PC-3 (cell line): ENCODE data around the gene NR2C2. TPM values are rescaled to one million over a fixed set of nuclear protein-coding genes. Genes with fewer than 3 reads are reported as not detected.
"Not testable (repeated sequence)": the region's sequence is repeated elsewhere in the genome, so short reads cannot be mapped to it uniquely, and the experiment has no call there.

ENCODE experiments used
- ATAC-seq: fragments of 200-7000 bp; cut with Tn5 transposase; 2 replicates; pipeline ENCODE4 v1.9.1; 2020; ENCODE audit warnings: mild to moderate bottlenecking, moderate library complexity
- BruUV-seq: library from RNA; stranded (reverse); fragments of 400-500 nt; replicated peaks from 2 replicates; lab custom pipeline; 2021; lab: Mats Ljungman, UMichigan
- CTCF ChIA-PET: fragments of 300-600 bp; sonication (Branson Sonifier 250); formaldehyde crosslinking; loops from one replicate; lab custom pipeline; 2022; ENCODE audit warnings: antibody characterized with exemption; lab: Charles Lee
- POLR2A ChIA-PET: fragments of 300-600 bp; sonication (Branson Sonifier 250); formaldehyde crosslinking; loops from one replicate; lab custom pipeline; 2022; ENCODE audit warnings: antibody characterized with exemption; ENCODE audit not compliant: unreplicated experiment; lab: Charles Lee
- DNase-seq: peaks from one replicate; pipeline ENCODE4 v3.0.0-alpha.2; 2015
- H2AFZ ChIP-seq: fragments of 300-600 bp; sonication (generic); 2 replicates; pipeline ENCODE4 v1.6.0; 2016; ENCODE audit warnings: antibody characterized with exemption, low read length
- H3F3A ChIP-seq: fragments of 300-600 bp; sonication (generic); one replicate; pipeline ENCODE4 v1.6.0; 2017; ENCODE audit warnings: antibody characterized with exemption, low read length, control low read depth, mild to moderate bottlenecking; ENCODE audit not compliant: unreplicated experiment
- H3K27ac ChIP-seq: fragments of 300-600 bp; sonication (generic); 2 replicates; pipeline ENCODE4 v1.5.1; 2016; ENCODE audit warnings: mild to moderate bottlenecking, low read length
- H3K27me3 ChIP-seq: fragments of 300-600 bp; sonication (generic); 2 replicates; pipeline ENCODE4 v1.6.1; 2016; ENCODE audit warnings: low read length, mixed read lengths
- H3K36me3 ChIP-seq: fragments of 300-600 bp; sonication (generic); 2 replicates; pipeline ENCODE4 v1.6.1; 2016; ENCODE audit warnings: low read depth, mixed run types, low read length, mixed read lengths
- H3K4me1 ChIP-seq: fragments of 300-600 bp; sonication (generic); 2 replicates; pipeline ENCODE4 v1.5.1; 2016; ENCODE audit warnings: low read length; ENCODE audit not compliant: insufficient read depth
- H3K4me2 ChIP-seq: fragments of 300-600 bp; sonication (generic); 2 replicates; pipeline ENCODE4 v1.6.0; 2016; ENCODE audit warnings: low read length
- H3K4me3 ChIP-seq: fragments of 300-600 bp; sonication (generic); 2 replicates; pipeline ENCODE4 v1.5.1; 2016; ENCODE audit warnings: mild to moderate bottlenecking, low read length, mixed read lengths
- H3K79me2 ChIP-seq: fragments of 300-600 bp; sonication (generic); 2 replicates; pipeline ENCODE4 v1.6.1; 2017; ENCODE audit warnings: low read length, mixed read lengths
- H3K9ac ChIP-seq: fragments of 300-600 bp; sonication (generic); 2 replicates; pipeline ENCODE4 v1.6.0; 2016; ENCODE audit warnings: mild to moderate bottlenecking, low read length
- H3K9me2 ChIP-seq: fragments of 300-600 bp; sonication (generic); replicated peaks from 2 replicates; pipeline ENCODE4 v1.6.1; 2016; ENCODE audit warnings: mixed run types, low read length, mixed read lengths
- H3K9me3 ChIP-seq: fragments of 300-600 bp; sonication (generic); 2 replicates; pipeline ENCODE4 v1.6.1; 2016; ENCODE audit warnings: low read length, mixed read lengths
- H4K20me1 ChIP-seq: fragments of 300-600 bp; sonication (generic); 2 replicates; pipeline ENCODE4 v1.6.1; 2016; ENCODE audit warnings: low read length, mixed read lengths
- CTCF ChIP-seq: fragments of 300-600 bp; sonication (generic); conservative IDR thresholded peaks from 2 replicates; pipeline ENCODE4 v1.5.1; 2017; ENCODE audit warnings: antibody characterized with exemption, low read depth, mild to moderate bottlenecking, low read length
- EZH2 ChIP-seq: fragments of 300-600 bp; sonication (generic); IDR thresholded peaks from one replicate; pipeline ENCODE4 v1.6.1; 2017; ENCODE audit warnings: antibody characterized with exemption, mild to moderate bottlenecking, low read length; ENCODE audit not compliant: unreplicated experiment
- EZH2phosphoT487 ChIP-seq: fragments of 300-600 bp; sonication (generic); IDR thresholded peaks from 2 replicates; pipeline ENCODE4 v1.6.1; 2018; ENCODE audit warnings: mild to moderate bottlenecking, antibody characterized with exemption, low read length, borderline replicate concordance
- intact Hi-C: fragments of 100-400 bp; cut with micrococcal nuclease; formaldehyde crosslinking; loops from 2 replicates; pipeline ENCODE4 v1.9.0; 2023
- total RNA-seq: library from RNA; depleted of rRNA; stranded (reverse); fragments of >200 nt; gene quantifications from 2 replicates; pipeline ENCODE4 v1.2.3, GENCODE V29; 2014

Gene NR2C2
- total RNA-seq, 1 experiment from 2014 or later = 21.9 TPM

- Histone ChIP-seq H3K9ac (no peak overlapping the region), H3K4me3 (no peak overlapping the region), H3K27me3 (peaks cover 30% of the 10 kb centered on the region), H2AFZ (no peak overlapping the region), H3F3A (no peaks in the 10 kb centered on the region), H3K4me2 (no peak overlapping the region), H3K27ac (no peak overlapping the region), H3K9me3 (0 out of 2 replicates have a peak, but pooled peaks cover 4% of the 10 kb centered on the region), H3K9me2 (no peaks in the 10 kb centered on the region), H3K79me2 (no peaks in the 10 kb centered on the region), H4K20me1 (no peaks in the 10 kb centered on the region), H3K36me3 (no peaks in the 10 kb centered on the region), H3K4me1 (no peaks in the 10 kb centered on the region)
- intact Hi-C loops = no loop called here
- no peak for DNase-seq
- ChIA-PET CTCF (no interaction called here), POLR2A (no interaction called here)
- ATAC-seq = no peak
- BruUV-seq = no TSS peak
- TF ChIP-seq CTCF = no peak
- no peak for TF ChIP-seq EZH2phosphoT487
- TF ChIP-seq EZH2 = no peak
These were observed 44.7 kb upstream of the NR2C2 start for GRCh38 chr3:14902719-14903118.

GRCh38 chr3:14903501-14903900 lies 43.9 kb upstream of the NR2C2 start:
- CTCF ChIA-PET = not testable (repeated sequence)

GRCh38 chr3:14905055-14905657 lies 42.2 kb upstream of the NR2C2 start:
- Histone ChIP-seq H3K4me1 (no peaks in the 10 kb centered on the region), H3K79me2 (no peaks in the 10 kb centered on the region), H3K9ac (no peak overlapping the region), H4K20me1 (0 out of 2 replicates have a peak, but pooled peaks cover 3% of the 10 kb centered on the region), H2AFZ (no peak overlapping the region), H3K9me2 (no peaks in the 10 kb centered on the region), H3K4me3 (no peak overlapping the region), H3K9me3 (0 out of 2 replicates have a peak, but pooled peaks cover 4% of the 10 kb centered on the region), H3F3A (no peaks in the 10 kb centered on the region), H3K27ac (no peak overlapping the region), H3K27me3 (peaks cover 38% of the 10 kb centered on the region), H3K4me2 (no peak overlapping the region), H3K36me3 (no peaks in the 10 kb centered on the region)
- ChIA-PET CTCF (no interaction called here), POLR2A (no interaction called here)
- intact Hi-C loops = no loop called here
- TF ChIP-seq CTCF (no peak), EZH2 (no peak), EZH2phosphoT487 (no peak)
- ATAC-seq = no peak
- no peak for DNase-seq
- no TSS peak for BruUV-seq

More at GRCh38 chr3:14903501-14903900, 43.9 kb upstream of the NR2C2 start:
- H3K4me2 ChIP-seq, H3K4me3 ChIP-seq, H3K9me2 ChIP-seq, BruUV-seq, H3K27ac ChIP-seq, H4K20me1 ChIP-seq, H3K79me2 ChIP-seq, H3K36me3 ChIP-seq, ATAC-seq, POLR2A ChIA-PET, intact Hi-C loops, H2AFZ ChIP-seq, DNase-seq, H3K4me1 ChIP-seq, H3K9ac ChIP-seq, H3F3A ChIP-seq, H3K9me3 ChIP-seq: not testable (repeated sequence)
- peaks cover 28% of the 10 kb centered on the region for H3K27me3 ChIP-seq
